TTC549 (cell line): ENCODE measurements around the gene DMPK.
"Not testable (repeated sequence)": the region's sequence is repeated elsewhere in the genome, so short reads cannot be mapped to it uniquely, and the experiment has no call there.

ENCODE experiments used
- FAIRE-seq: peaks from 2 replicates; lab custom pipeline; 2012; peaks lifted over from hg19 to GRCh38; lab: Jason Lieb, UNC

The DMPK gene

DNA sequence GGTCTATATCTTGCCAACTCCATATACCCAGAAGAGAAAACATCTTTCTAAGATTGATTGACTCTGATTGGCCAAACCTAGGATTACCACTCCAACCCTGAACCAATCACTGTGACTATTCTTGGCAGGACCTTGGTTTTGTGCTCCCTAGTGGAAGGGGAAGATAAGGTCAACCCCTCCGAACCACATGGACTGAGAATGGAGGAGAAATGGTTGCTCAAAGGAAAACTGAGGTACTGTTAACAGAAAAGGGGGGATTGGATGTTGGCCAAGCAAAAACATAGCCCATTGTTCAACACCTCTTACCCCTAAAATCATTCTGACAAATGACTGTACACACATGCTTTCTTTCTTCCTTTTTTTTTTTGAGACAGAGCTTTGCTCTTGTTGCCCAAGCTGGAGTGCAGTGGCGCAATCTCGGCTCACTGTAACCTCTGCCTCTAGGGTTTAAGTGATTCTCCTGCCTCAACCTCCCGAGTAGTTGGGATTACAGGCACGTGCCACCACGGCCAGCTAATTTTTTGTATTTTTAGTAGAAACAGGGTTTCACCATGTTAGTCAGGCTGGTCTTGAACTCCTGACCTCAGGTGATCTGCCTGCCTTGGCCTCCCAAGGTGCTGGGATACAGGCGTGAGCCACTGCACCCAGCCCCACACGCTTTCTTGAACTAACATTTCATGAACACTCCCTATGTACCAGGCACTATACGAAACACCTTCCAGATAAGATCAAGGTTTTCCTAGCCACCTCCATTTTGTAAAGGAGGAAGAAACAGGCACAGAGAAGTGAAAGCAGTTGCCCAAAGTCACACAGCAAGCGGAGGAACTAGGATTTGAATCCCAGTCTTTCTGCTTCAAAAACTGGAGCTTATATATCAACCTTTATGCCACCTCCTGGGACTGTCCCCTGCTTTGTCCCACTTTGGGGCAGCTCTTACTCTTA lies 42.5 kb downstream of the DMPK start:
- FAIRE-seq = no peak

DNA sequence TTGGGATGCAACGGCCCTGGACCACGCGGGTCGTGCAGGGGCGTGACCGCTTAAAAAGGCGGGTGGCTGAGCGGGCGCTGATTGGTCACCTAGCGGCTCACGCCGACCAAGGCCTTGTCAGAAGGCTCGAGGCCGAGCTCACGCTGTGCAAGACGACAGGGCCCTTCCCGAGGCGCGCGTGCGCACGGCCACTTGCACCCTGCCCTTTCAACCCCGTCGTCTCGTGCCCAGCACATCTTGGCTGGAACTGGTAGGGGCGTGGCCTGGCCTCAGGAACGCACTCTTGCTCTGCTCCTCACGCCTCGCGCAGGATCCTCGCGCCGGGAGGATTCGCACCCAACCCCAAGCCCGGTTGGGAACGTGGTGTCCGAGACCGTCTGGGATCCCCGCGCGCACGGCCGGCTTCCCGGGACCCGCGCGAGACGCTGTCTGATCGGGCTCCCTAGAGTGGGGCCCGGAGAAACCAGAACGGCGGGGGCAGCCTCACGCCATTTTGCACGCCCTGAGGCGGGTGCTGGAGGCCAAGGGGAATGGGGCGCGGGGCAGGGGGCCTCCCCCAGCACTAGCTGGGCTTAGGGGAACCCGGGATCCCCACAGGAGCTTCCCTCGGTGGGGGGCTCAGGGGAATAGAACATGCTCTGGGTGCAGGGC lies 49.0 kb downstream of the DMPK start, which contains the start of gene MEIOSIN:
MEIOSIN (plus strand) TSS at position 280 of the 651 bp plus-strand sequence. CDS start 1,938 bp downstream, outside the sequence.
- FAIRE-seq = no peak

DNA sequence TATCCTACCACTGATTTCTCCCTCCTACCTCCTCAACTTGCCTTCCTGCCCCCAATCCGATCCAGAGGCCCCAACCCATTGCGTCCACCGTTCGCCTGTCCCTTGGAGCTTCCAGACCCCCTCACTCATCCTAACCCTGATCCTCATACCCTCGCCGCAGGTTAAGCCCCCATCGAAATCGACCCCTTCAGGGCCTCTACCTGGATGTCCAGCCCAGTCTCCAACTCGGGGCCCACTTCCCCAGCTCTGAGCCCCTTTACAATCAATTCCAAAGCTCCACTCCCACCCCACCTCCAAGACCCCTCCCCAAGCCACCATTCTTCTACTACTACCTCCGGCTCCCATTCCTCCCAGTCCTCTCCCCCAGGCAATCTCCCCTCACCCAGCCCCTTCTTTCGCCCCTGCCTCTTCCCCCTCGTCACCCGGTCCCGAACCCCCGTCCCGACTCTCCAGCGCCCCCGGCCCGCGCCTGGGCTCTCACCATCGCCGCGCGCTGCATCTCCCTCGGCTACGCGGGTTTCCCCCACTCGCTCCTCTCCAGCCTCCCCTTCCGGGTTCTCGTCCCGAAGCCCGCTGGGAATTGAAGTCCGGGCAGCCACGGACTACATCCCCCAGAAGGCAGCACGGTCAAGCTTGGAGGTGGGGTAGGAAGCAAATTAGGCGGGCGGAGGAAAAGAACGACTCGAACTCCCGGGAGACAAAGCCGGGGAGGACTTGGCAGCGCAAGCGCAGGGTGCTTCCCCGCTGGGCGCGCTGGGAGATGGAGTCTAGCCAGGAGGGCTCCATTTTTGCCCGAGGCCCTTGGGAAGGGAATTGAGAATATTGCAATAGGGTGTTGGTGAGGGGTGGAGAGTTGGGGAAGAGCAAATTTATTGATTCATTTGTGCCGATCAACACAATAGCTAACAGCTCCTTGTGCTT lies 51.7 kb downstream of the DMPK start, which contains the start of gene FBXO46:
FBXO46 (minus strand) TSS at position 529 of the 921 bp plus-strand sequence. CDS start 17,401 bp downstream, outside the sequence.
- peak; percentile 95 for FAIRE-seq

DNA sequence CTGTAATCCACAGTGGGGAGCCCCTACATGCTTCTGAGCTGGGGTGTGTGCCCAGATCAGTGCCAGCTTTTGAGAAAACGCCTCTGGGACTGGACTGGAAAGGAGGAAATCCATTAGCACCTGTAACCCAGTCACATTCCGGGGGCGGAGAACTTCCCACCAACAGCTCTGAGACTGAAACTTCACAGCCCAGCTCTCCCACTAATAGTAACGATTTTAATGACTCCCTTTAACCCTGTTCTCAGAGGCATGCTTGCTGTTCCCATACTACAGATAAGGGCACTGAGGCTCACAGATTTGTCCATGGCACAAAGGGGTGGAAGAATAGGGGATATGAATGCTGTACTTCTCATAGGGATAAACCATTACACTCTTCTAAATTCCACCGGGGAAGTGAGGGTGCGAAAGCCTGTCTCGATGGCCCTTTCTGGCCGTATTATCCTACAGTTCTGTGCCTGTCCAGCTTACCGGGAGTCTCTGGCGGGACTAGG lies 52.4 kb downstream of the DMPK start:
- no peak for FAIRE-seq

DNA sequence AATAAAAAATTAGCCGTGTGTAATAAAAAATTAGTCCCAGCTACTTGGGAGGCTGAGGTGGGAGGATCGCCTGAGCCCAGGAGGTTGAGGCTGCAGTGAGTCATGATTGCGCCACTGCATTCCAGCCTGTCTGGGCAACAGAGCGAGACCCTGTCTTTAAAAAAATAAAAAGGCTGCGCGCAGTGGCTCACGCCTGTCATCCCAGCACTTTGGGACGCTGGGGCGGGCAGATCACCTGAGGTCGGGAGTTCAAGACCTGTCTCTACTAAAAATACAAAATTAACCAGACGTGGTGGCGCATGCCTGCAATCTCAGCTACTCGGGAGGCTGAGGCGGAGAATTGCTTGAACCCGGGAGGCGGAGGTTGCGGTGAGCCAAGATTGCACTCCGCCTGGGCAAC lies 53.6 kb downstream of the DMPK start:
- FAIRE-seq = not testable (repeated sequence)

DNA sequence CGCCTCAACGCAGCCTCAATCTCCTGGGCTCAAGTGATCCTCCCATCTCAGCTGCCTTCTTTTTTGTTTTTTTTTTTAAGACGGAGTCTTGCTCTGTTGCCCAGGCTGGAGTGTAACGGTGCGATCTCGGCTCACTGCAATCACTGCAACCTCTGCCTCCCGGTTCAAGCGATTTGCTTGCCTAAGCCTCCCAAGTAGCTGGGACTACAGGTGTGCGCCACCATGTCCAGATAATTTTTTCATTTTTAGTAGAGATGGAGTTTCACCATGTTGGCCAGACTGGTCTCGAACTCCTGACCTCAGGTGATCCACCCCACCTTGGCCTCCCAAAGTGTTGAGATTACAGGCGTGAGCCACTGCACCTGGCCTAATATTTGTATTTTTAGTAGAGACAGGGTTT lies 62.2 kb downstream of the DMPK start:
- not testable (repeated sequence) for FAIRE-seq
